K562 (cell line): ENCODE results near the gene GGA2.

Experiments used
- ADNP ChIP-seq: fragments of 200-800 bp; sonication (Bioruptor generic); IDR thresholded peaks from 2 replicates; pipeline ENCODE4 v1.6.1; 2016; ENCODE audit warnings: missing genetic modification characterization, missing compliant biosample characterization
- MAFF ChIP-seq: IDR thresholded peaks from 2 replicates; pipeline ENCODE4 v1.6.1; 2012; ENCODE audit warnings: low read length, improper control_type of control experiment
- POLR2A ChIP-seq: fragments of 450-650 bp; conservative IDR thresholded peaks from 2 replicates; pipeline ENCODE4 v1.6.1; 2016
- POLR2AphosphoS5 ChIP-seq: IDR thresholded peaks from 2 replicates; pipeline ENCODE4 v1.6.1; 2011; ENCODE audit warnings: mild to moderate bottlenecking, low read depth, low read length, moderate library complexity; ENCODE audit not compliant: control insufficient read depth, insufficient read depth
- SP2 ChIP-seq: IDR thresholded peaks from 2 replicates; pipeline ENCODE4 v1.6.1; 2011; ENCODE audit warnings: mild to moderate bottlenecking, low read depth, low read length, moderate library complexity; ENCODE audit not compliant: poor library complexity, severe bottlenecking; ENCODE audit errors: extremely low read depth
- ZNF175 ChIP-seq: fragments of 200-800 bp; sonication (Bioruptor generic); IDR thresholded peaks from 2 replicates; pipeline ENCODE4 v1.6.1; 2016; ENCODE audit warnings: low read depth, mild to moderate bottlenecking, missing genetic modification characterization, missing compliant biosample characterization
- TF ChIP-seq, protein P1 (sequence below): fragments of 450-650 bp; formaldehyde crosslinking; IDR thresholded peaks from 2 replicates; pipeline ENCODE4 v1.4.0; 2022; ENCODE audit warnings: missing genetic modification characterization
- TF ChIP-seq, protein P2 (sequence below), 2 experiments: fragments of 150-350 bp in 1 of 2; IDR thresholded peaks; 2 replicates each; pipeline ENCODE4 v1.6.1; 2012 to 2016; ENCODE audit warnings: low read depth in 2 of 2, low read length in 2 of 2, mild to moderate bottlenecking in 1 of 2, moderate library complexity in 1 of 2
- TF ChIP-seq, protein P3 (sequence below), 3 experiments: IDR thresholded peaks in 2 of 3; conservative IDR thresholded peaks in 1 of 3; 2 replicates each; pipeline ENCODE4 v1.5.1; 2011 to 2012; ENCODE audit warnings: low read length in 3 of 3, mild to moderate bottlenecking in 3 of 3, control low read depth in 2 of 3, improper control_type of control experiment in 1 of 3, inconsistent platforms in 1 of 3, low read depth in 1 of 3, mixed read lengths in 1 of 3, moderate library complexity in 1 of 3; ENCODE audit not compliant: insufficient read depth in 2 of 3

DNA sequence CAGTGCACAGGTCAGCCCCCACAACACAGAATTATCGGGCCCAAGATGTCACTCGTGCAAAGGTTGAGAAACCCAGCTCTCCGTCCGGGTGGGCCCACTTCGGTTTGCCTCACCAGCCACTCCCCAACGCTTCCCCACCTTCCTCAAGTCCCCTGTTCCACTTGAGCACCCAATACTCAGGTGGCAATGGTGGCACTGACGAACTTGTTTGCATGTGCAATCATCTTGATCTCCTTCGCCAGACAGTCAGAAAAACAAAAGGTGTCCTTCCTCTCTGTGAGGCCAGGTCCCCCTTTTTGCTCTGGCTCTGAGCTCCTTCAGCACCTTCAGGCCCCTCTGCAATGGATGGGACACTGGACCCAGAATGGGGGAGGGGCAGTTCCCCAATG, 3.7 kb downstream of the GGA2 start:
- TF ChIP-seq, protein P1, sequence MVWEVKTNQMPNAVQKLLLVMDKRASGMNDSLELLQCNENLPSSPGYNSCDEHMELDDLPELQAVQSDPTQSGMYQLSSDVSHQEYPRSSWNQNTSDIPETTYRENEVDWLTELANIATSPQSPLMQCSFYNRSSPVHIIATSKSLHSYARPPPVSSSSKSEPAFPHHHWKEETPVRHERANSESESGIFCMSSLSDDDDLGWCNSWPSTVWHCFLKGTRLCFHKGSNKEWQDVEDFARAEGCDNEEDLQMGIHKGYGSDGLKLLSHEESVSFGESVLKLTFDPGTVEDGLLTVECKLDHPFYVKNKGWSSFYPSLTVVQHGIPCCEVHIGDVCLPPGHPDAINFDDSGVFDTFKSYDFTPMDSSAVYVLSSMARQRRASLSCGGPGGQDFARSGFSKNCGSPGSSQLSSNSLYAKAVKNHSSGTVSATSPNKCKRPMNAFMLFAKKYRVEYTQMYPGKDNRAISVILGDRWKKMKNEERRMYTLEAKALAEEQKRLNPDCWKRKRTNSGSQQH (CRISPR knock-in tag), result no peak
- TF ChIP-seq, protein P2, sequence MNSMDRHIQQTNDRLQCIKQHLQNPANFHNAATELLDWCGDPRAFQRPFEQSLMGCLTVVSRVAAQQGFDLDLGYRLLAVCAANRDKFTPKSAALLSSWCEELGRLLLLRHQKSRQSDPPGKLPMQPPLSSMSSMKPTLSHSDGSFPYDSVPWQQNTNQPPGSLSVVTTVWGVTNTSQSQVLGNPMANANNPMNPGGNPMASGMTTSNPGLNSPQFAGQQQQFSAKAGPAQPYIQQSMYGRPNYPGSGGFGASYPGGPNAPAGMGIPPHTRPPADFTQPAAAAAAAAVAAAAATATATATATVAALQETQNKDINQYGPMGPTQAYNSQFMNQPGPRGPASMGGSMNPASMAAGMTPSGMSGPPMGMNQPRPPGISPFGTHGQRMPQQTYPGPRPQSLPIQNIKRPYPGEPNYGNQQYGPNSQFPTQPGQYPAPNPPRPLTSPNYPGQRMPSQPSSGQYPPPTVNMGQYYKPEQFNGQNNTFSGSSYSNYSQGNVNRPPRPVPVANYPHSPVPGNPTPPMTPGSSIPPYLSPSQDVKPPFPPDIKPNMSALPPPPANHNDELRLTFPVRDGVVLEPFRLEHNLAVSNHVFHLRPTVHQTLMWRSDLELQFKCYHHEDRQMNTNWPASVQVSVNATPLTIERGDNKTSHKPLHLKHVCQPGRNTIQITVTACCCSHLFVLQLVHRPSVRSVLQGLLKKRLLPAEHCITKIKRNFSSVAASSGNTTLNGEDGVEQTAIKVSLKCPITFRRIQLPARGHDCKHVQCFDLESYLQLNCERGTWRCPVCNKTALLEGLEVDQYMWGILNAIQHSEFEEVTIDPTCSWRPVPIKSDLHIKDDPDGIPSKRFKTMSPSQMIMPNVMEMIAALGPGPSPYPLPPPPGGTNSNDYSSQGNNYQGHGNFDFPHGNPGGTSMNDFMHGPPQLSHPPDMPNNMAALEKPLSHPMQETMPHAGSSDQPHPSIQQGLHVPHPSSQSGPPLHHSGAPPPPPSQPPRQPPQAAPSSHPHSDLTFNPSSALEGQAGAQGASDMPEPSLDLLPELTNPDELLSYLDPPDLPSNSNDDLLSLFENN (IDR thresholded peaks at IDR 0.05; ENCODE audit: low read depth in 2 of 2, low read length in 2 of 2), result no peak
- TF ChIP-seq POLR2A, result no peak
- TF ChIP-seq, protein P3, sequence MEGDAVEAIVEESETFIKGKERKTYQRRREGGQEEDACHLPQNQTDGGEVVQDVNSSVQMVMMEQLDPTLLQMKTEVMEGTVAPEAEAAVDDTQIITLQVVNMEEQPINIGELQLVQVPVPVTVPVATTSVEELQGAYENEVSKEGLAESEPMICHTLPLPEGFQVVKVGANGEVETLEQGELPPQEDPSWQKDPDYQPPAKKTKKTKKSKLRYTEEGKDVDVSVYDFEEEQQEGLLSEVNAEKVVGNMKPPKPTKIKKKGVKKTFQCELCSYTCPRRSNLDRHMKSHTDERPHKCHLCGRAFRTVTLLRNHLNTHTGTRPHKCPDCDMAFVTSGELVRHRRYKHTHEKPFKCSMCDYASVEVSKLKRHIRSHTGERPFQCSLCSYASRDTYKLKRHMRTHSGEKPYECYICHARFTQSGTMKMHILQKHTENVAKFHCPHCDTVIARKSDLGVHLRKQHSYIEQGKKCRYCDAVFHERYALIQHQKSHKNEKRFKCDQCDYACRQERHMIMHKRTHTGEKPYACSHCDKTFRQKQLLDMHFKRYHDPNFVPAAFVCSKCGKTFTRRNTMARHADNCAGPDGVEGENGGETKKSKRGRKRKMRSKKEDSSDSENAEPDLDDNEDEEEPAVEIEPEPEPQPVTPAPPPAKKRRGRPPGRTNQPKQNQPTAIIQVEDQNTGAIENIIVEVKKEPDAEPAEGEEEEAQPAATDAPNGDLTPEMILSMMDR (IDR thresholded peaks at IDR 0.05 in 2 of 3, conservative IDR thresholded peaks at IDR 0.05 in 1 of 3; ENCODE audit: insufficient read depth in 2 of 3, low read depth in 1 of 3, low read length in 3 of 3), result no peak
- no peak for TF ChIP-seq ZNF175 (CRISPR knock-in tag)
- no peak for TF ChIP-seq MAFF
- no peak for TF ChIP-seq POLR2AphosphoS5
- TF ChIP-seq ADNP, result no peak
- TF ChIP-seq SP2, result no peak
